ENCODE results near the gene LSAMP.

The LSAMP gene

DNA sequence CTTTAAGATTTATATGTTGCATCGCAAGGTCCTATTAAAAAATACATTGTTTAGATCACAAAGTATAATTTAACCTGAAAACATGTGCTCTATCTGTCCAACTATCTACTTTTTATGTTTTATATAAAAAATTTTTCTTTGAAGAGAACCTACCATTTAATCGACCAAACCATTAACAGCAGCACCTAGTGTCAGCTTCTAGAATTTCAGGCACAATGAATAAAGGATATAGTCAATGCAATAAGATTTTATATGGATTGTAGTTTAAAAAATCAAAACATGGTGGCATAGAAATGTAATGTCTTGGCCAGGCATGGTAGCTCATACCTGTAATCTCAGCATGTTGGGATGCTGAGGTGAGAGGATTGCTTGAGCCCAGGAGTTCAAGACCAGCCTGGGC is 508.2 kb downstream of the LSAMP start:
- POLR2A ChIA-PET: no interaction called here
- TF ChIP-seq, protein P1, sequence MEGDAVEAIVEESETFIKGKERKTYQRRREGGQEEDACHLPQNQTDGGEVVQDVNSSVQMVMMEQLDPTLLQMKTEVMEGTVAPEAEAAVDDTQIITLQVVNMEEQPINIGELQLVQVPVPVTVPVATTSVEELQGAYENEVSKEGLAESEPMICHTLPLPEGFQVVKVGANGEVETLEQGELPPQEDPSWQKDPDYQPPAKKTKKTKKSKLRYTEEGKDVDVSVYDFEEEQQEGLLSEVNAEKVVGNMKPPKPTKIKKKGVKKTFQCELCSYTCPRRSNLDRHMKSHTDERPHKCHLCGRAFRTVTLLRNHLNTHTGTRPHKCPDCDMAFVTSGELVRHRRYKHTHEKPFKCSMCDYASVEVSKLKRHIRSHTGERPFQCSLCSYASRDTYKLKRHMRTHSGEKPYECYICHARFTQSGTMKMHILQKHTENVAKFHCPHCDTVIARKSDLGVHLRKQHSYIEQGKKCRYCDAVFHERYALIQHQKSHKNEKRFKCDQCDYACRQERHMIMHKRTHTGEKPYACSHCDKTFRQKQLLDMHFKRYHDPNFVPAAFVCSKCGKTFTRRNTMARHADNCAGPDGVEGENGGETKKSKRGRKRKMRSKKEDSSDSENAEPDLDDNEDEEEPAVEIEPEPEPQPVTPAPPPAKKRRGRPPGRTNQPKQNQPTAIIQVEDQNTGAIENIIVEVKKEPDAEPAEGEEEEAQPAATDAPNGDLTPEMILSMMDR (IDR thresholded peaks at IDR 0.05; ENCODE audit: insufficient read depth, low read length, missing control alignments): no peak
- H3K4me3 ChIP-seq (ENCODE audit: low read depth, low read length): no peak overlapping the region
- DNase-seq (ENCODE audit: low read depth, low spot score): no peak
- CTCF ChIA-PET: interaction anchor here (0.9 to 1.8 kb wide), 5 partner anchors 9 to 19 kb away, joined by 3 to 10 read pairs (median 3); no protein-coding TSS in a partner anchor

DNA sequence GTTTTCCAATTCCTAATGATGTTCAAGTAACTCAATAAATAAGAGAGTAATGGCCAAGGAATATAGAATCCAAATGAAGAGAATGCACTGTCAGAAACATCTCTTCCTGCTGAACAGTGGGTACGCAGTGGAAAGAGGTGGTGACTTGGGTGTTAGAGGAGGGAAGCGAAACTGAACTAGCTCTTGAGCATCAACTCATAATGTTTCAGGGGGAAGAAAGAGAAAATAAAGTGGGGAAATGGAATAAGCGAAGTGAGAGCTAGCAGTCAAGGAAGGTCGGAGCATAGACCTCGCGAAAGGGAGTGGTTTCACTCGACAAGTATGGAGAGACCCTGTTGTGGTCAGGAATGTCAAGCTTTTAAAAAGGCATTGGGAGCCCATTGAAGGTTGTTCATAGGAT is 512.5 kb downstream of the LSAMP start:
- no peak for DNase-seq (ENCODE audit: low read depth, low spot score)
- no peak overlapping the region for H3K4me3 ChIP-seq (ENCODE audit: low read depth, low read length)
- TF ChIP-seq, protein P1 (IDR thresholded peaks at IDR 0.05; ENCODE audit: insufficient read depth, low read length, missing control alignments): no peak
- CTCF ChIA-PET: interaction anchor here (2.6 kb wide), 1 partner anchor 11 kb away, joined by 14 read pairs; no protein-coding TSS in a partner anchor
- POLR2A ChIA-PET: no interaction called here

DNA sequence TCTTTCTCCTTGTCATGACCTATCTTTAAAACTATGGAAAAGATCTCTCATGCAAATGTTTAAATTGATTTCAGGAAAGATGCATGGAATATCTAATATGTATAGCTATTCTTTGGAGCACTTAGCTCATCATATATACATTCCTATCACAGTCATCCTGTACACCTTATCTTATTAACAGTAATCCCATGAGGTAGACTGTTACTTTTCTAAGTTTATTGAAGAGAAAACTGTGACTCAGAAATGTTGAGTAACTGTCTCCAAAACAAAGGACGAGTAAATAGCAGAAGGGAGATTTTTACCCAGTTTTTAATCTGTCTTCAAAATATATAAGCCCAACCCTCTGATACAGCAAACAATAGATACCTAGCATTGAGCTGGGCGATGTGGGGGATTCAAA is 513.7 kb downstream of the LSAMP start:
- DNase-seq (ENCODE audit: low read depth, low spot score): no peak
- TF ChIP-seq, protein P1 (IDR thresholded peaks at IDR 0.05; ENCODE audit: insufficient read depth, low read length, missing control alignments): no peak
- CTCF ChIA-PET: interaction anchor here (0.8 to 2.6 kb wide), 3 partner anchors 9 to 39 kb away, joined by 3 to 14 read pairs (median 3); no protein-coding TSS in a partner anchor
- POLR2A ChIA-PET: no interaction called here
- no peak overlapping the region for H3K4me3 ChIP-seq (ENCODE audit: low read depth, low read length)

DNA sequence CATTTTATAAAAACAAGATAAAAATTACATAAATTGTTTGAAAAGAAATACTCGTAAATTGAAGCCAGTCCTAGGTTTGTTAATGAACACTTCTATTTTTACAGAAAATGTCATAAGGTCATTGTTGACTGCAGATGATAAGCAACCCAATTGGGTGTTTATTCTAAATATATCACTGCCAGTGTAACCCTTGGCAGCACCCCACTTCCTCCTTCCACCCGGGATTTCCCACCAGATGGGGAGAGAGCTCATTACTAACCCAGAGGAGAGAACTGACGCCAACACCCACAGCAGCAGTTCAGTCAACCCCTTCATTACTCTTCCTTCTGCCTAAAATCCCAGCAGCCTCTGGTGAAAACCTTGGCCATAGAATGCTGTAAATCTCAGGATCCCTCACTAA is 514.4 kb downstream of the LSAMP start:
- ChIA-PET CTCF (interaction anchor here (2.6 kb wide), 1 partner anchor 9 kb away, joined by 14 read pairs; no protein-coding TSS in a partner anchor), POLR2A (no interaction called here)
- TF ChIP-seq, protein P1 (IDR thresholded peaks at IDR 0.05; ENCODE audit: insufficient read depth, low read length, missing control alignments): no peak
- H3K4me3 ChIP-seq (ENCODE audit: low read depth, low read length): no peak overlapping the region
- no peak for DNase-seq (ENCODE audit: low read depth, low spot score)

DNA sequence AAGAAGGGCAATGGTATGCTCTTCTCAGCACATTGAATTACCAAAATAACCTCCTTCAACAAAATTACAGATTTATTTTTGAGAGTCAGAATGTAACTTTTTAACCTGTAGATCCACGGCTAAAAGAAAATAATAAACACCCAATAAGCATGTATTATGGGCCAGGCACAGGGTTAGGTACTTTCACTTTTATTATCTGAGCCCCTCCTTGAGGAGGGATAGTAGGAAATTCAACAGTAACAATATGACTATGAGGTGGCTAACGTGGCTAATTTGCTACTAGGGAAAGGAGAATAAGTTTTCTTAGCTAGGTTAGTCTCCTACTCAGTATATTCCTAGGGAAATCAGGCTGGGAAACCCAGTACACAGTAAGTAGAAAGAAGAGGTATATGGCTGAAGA is 515.1 kb downstream of the LSAMP start:
- POLR2A ChIA-PET: no interaction called here

DNA sequence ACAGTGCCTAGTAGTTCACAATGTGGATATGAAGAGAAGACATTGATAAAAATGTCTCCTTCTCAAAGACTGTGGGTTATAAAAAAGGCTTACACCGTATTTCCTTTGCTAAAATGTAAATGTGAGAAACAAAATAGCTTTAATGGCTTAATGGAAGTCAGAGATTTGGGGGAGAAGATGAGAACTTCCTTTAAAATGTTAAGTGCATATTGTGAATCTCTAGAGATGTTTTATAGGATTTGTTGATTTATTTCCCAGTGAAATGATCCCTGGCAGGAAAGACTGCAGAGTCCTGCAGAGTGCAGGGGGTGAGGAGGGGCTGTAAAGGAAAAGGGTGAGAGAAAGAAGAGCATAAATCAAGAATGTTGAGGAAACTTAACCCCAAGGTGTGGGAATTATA is 516.9 kb downstream of the LSAMP start:
- POLR2A ChIA-PET: no interaction called here
- TF ChIP-seq, protein P1 (IDR thresholded peaks at IDR 0.05; ENCODE audit: insufficient read depth, low read length, missing control alignments): no peak
- CTCF ChIA-PET: interaction anchor here (0.7 kb wide), 1 partner anchor 8 kb away, joined by 3 read pairs; no protein-coding TSS in a partner anchor

More for the DNA sequence above, 515.1 kb downstream of the LSAMP start:
- no peak overlapping the region for H3K4me3 ChIP-seq (ENCODE audit: low read depth, low read length)
- no peak for DNase-seq (ENCODE audit: low read depth, low spot score)
- TF ChIP-seq, protein P1 (IDR thresholded peaks at IDR 0.05; ENCODE audit: insufficient read depth, low read length, missing control alignments): no peak
- CTCF ChIA-PET: interaction anchor here (1.3 to 2.6 kb wide), 2 partner anchors 8 to 17 kb away, joined by 4 to 14 read pairs; no protein-coding TSS in a partner anchor

More for the DNA sequence above, 516.9 kb downstream of the LSAMP start:
- H3K4me3 ChIP-seq (ENCODE audit: low read depth, low read length): no peak overlapping the region
- no peak for DNase-seq (ENCODE audit: low read depth, low spot score)
